Endodermal cell (in vitro differentiated cells): ENCODE measurements around the gene TMC3. TPM values are rescaled to one million over a fixed set of nuclear protein-coding genes. Genes with fewer than 3 reads are reported as not detected.

Experiments used
- DNase-seq: peaks from one replicate; pipeline ENCODE4 v3.0.0-alpha.2; 2017
- H3K27ac ChIP-seq: 2 replicates; pipeline ENCODE4 v1.5.1; 2013; ENCODE audit warnings: mild to moderate bottlenecking, low read depth, low read length, moderate library complexity
- H3K27me3 ChIP-seq: 2 replicates; pipeline ENCODE4 v1.6.1; 2013; ENCODE audit warnings: mild to moderate bottlenecking, low read length, moderate library complexity; ENCODE audit not compliant: insufficient read depth, control insufficient read depth, poor library complexity, severe bottlenecking
- H3K36me3 ChIP-seq: 2 replicates; pipeline ENCODE4 v1.7.0; 2013; ENCODE audit warnings: mild to moderate bottlenecking, low read length, moderate library complexity; ENCODE audit not compliant: control insufficient read depth, insufficient read depth
- H3K4me1 ChIP-seq: one replicate; pipeline ENCODE4 v1.7.0; 2013; ENCODE audit warnings: low read length; ENCODE audit not compliant: control insufficient read depth, insufficient read depth
- H3K4me3 ChIP-seq: 2 replicates; pipeline ENCODE4 v1.5.1; 2013; ENCODE audit warnings: mild to moderate bottlenecking, low read length, moderate library complexity
- H3K9ac ChIP-seq: 2 replicates; pipeline ENCODE4 v1.6.1; 2013; ENCODE audit warnings: mild to moderate bottlenecking, low read length, moderate library complexity; ENCODE audit not compliant: poor library complexity, severe bottlenecking; ENCODE audit errors: extremely low read depth
- H3K9me3 ChIP-seq: 2 replicates; pipeline ENCODE4 v1.6.1; 2013; ENCODE audit warnings: mild to moderate bottlenecking, low read length, moderate library complexity; ENCODE audit not compliant: control insufficient read depth
- H3K27ac Mint-ChIP-seq: 2 replicates; pipeline ENCODE4 v1.8.0; 2020; ENCODE audit warnings: mixed read lengths
- H3K27me3 Mint-ChIP-seq: 2 replicates; pipeline ENCODE4 v1.8.0; 2021; ENCODE audit warnings: mild to moderate bottlenecking, mixed read lengths; ENCODE audit not compliant: insufficient read depth
- H3K36me3 Mint-ChIP-seq: 2 replicates; pipeline ENCODE4 v1.8.0; 2020; ENCODE audit warnings: low read depth, mixed read lengths
- H3K4me1 Mint-ChIP-seq: 2 replicates; pipeline ENCODE4 v1.8.0; 2020; ENCODE audit warnings: mixed read lengths
- H3K4me3 Mint-ChIP-seq: 2 replicates; pipeline ENCODE4 v1.8.0; 2020; ENCODE audit warnings: mild to moderate bottlenecking, moderate library complexity, mixed read lengths
- H3K9me3 Mint-ChIP-seq: 2 replicates; pipeline ENCODE4 v1.8.0; 2020; ENCODE audit warnings: mild to moderate bottlenecking, mixed read lengths
- WGBS, 2 experiments: methylation state at CpG; one replicate each; pipeline versions ENCODE4 v1.1.5 to v1.1.7; 2013; ENCODE audit warnings: missing lambda C conversion rate in 2 of 2, mixed read lengths in 1 of 2; ENCODE audit not compliant: insufficient coverage in 1 of 2, insufficient read length in 1 of 2; 5-methylcytosine and 5-hydroxymethylcytosine counted together
- long read RNA-seq, 4 experiments: library from polyadenylated mRNA in 2 of 4; library from RNA in 1 of 4; library from capped mRNA in 1 of 4; stranded (forward) in 3 of 4; unstranded in 1 of 4; transcript quantifications; one replicate each; pipeline ENCODE4 v2.0.0, GENCODE V29; 2020 to 2021; ENCODE audit warnings: inconsistent platforms in 1 of 4
- polyA plus RNA-seq, 2 experiments: library from polyadenylated mRNA; stranded (reverse); fragments of 50-300 nt; gene quantifications; one replicate each; pipeline ENCODE4 v1.2.3, GENCODE V29; 2013
- total RNA-seq, 2 donors: library from RNA; stranded (reverse); fragmentation: NEBNext Ultra II Directional in 1 of 2; extraction: Animal tissue kit (Norgen Biotek cat#: 25700) in 1 of 2; gene quantifications; 2 replicates in 1 of 2; 3 replicates in 1 of 2; pipeline ENCODE4 v1.2.1, GENCODE V29; 2021
- TF ChIP-seq, protein P1 (sequence below): fragments of 200-600 bp; sonication (generic); conservative IDR thresholded peaks from 2 replicates; pipeline ENCODE4 v1.5.0; 2021; ENCODE audit warnings: antibody characterized with exemption, mild to moderate bottlenecking

TMC3 gene
- not detected for total RNA-seq
- 0.07 TPM for polyA plus RNA-seq (2013, experiment 1 of 2)
- polyA plus RNA-seq (2013, experiment 2 of 2): 0.12 TPM
- long read RNA-seq, experiment 1: 0 reads
- long read RNA-seq, experiment 2: 0 reads
- long read RNA-seq, experiment 3: 0 reads
- long read RNA-seq, experiment 4: 0 reads

DNA sequence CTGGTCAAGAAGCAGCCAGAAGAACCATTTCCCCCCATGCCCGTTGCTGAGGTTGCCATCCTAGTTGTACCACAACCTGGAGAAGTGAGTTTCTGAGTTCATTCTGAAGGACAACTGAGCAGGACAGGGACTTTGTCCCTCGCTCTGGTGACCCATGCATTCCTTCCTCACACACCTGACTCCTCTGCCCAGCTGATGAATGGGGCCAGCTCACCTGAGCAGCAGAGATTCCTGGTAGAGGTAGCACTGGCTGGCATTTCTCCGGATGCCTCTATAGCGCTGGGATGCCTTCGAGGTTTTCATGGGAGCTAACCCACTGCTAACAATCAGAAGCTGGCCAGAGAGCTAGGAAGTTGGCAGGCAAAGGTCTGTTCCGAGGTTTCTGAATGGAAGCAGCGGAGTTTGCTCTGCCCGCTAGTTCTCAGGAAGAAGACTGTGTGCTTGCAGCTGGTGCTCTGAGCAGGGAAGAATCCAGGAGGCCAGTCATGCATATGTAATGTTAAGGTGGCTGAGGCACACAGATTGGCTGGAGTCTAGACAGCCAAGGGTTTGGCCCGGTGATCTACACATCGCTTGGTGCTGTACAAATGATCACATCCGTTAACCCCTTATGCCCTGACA, at the start of gene TMC3:
TMC3 (minus strand) TSS at position 439 of the 621 bp plus-strand sequence; CDS start at position 303, 136 bp downstream.
- H3K36me3 Mint-ChIP-seq: no peaks in the 10 kb centered on the region
- Histone ChIP-seq H3K9ac (no peak within 1 kb of the TSS), H3K9me3 (no peaks in the 10 kb centered on the region), H3K27me3 (no peaks in the 10 kb centered on the region), H3K4me3 (no peak within 1 kb of the TSS), H3K4me1 (peaks cover 18% of the 10 kb centered on the region), H3K27ac (no peak within 1 kb of the TSS), H3K36me3 (no peaks in the 10 kb centered on the region)
- H3K4me3 Mint-ChIP-seq: no peak within 1 kb of the TSS
- DNase-seq: no peak
- TF ChIP-seq, protein P1, sequence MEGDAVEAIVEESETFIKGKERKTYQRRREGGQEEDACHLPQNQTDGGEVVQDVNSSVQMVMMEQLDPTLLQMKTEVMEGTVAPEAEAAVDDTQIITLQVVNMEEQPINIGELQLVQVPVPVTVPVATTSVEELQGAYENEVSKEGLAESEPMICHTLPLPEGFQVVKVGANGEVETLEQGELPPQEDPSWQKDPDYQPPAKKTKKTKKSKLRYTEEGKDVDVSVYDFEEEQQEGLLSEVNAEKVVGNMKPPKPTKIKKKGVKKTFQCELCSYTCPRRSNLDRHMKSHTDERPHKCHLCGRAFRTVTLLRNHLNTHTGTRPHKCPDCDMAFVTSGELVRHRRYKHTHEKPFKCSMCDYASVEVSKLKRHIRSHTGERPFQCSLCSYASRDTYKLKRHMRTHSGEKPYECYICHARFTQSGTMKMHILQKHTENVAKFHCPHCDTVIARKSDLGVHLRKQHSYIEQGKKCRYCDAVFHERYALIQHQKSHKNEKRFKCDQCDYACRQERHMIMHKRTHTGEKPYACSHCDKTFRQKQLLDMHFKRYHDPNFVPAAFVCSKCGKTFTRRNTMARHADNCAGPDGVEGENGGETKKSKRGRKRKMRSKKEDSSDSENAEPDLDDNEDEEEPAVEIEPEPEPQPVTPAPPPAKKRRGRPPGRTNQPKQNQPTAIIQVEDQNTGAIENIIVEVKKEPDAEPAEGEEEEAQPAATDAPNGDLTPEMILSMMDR: no peak
- 86 to 92% methylated on average over 9 to 11 of the region's 11 CpGs for whole genome bisulfite sequencing, 2 experiments
- no peaks in the 10 kb centered on the region for H3K9me3 Mint-ChIP-seq
- H3K27me3 Mint-ChIP-seq: no peaks in the 10 kb centered on the region
- H3K27ac Mint-ChIP-seq: no peak within 1 kb of the TSS
- H3K4me1 Mint-ChIP-seq: peaks cover 7% of the 10 kb centered on the region

DNA sequence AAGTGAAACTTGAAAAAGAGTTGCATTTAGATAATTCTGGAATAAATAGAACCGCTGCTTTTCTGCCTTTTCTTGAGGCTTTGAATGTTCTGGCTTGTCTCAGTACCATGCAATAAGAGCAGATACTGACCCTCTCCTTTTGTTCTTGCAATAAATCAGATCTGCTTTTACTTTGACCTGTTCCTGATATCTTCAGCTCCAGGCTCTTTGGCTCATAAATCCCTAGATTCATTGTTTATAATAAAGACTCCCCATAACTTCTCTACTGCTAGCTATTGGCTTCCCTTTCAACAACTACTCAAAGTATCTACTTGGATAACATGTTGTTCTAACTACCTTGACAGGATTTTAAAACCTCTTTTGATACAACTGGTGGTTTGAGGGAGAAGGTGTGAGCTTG, 47.4 kb upstream of the TMC3 start:
- Histone ChIP-seq H3K9ac (no peak overlapping the region), H3K4me3 (no peak overlapping the region), H3K36me3 (no peaks in the 10 kb centered on the region), H3K27me3 (no peaks in the 10 kb centered on the region), H3K27ac (no peak overlapping the region), H3K4me1 (peaks cover 12% of the 10 kb centered on the region), H3K9me3 (no peaks in the 10 kb centered on the region)
- Mint-ChIP-seq H3K4me3 (no peak overlapping the region), H3K27me3 (no peaks in the 10 kb centered on the region), H3K36me3 (no peaks in the 10 kb centered on the region), H3K27ac (no peak overlapping the region), H3K4me1 (peaks cover 15% of the 10 kb centered on the region), H3K9me3 (peaks cover 7% of the 10 kb centered on the region)
- WGBS, 2 experiments: 97% methylated on average over 1 of the region's 1 CpG; no CpG with 5 or more reads in 1 of the 2 experiments
- no peak for DNase-seq
- TF ChIP-seq, protein P1: no peak

DNA sequence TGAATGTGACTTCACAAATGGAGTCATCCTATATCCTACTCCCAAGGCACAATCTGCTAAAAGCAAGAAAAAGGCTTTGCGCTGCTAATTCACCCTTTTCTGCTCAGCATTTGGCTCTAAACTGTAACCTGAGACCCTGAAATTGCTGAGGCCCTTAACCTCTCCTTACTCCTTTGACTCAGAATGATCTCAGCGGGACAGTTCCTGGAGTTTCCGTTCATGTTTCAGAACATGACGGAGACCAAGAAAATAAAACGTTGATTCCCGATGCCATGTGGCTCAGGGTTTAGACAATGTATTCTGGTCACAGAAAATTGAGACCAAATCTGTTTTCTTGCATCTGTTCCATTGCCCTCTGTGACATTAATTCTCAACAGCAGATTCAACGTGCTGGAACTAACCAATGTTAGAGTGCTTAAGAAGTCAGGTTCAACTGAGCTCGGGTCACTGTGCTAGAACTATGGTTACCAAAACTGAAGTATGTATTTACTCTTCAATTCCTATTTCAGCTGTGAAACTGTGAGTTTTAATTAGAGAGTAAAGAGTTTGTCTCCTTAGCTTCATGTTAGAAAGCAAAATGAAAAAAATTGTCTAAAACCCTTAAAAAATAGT, 45.4 kb upstream of the TMC3 start:
- peaks cover 2% of the 10 kb centered on the region for H3K9me3 Mint-ChIP-seq
- Histone ChIP-seq H3K9me3 (no peaks in the 10 kb centered on the region), H3K9ac (no peak overlapping the region), H3K4me3 (no peak overlapping the region), H3K36me3 (no peaks in the 10 kb centered on the region), H3K27me3 (no peaks in the 10 kb centered on the region), H3K4me1 (peaks cover 12% of the 10 kb centered on the region), H3K27ac (peak overlapping the region; percentile 36)
- H3K36me3 Mint-ChIP-seq: no peaks in the 10 kb centered on the region
- H3K27me3 Mint-ChIP-seq: no peaks in the 10 kb centered on the region
- 15 to 28% methylated on average over 6 to 8 of the region's 8 CpGs for WGBS, 2 experiments
- peaks cover 13% of the 10 kb centered on the region for H3K4me1 Mint-ChIP-seq
- TF ChIP-seq, protein P1: no peak
- H3K27ac Mint-ChIP-seq: no peak overlapping the region
- peak; percentile 67 for DNase-seq
- no peak overlapping the region for H3K4me3 Mint-ChIP-seq
